ENCODE measurements around the gene PPP2R5E.

Gene PPP2R5E

DNA sequence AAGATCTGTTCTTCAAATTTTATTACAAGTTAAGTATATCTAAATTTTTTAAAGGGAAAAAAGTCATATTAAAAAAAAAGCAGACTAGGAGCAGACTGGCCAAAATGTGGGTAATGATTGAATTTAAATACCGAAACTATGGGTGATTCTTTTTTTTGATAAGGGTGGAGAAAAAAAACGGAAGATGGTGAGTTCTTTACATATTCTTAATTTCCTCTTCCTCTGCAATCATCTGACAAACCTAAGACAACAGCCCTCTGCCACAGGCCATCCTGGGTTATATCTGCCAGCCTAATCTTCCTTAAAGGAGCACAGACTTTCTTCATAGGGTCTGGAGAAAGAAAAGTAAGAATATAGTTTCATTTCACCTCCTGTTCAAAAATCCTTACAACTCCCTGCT is 108.0 kb downstream of the PPP2R5E start:
- no peak for DNase-seq (ENCODE audit: low read depth, low spot score)

DNA sequence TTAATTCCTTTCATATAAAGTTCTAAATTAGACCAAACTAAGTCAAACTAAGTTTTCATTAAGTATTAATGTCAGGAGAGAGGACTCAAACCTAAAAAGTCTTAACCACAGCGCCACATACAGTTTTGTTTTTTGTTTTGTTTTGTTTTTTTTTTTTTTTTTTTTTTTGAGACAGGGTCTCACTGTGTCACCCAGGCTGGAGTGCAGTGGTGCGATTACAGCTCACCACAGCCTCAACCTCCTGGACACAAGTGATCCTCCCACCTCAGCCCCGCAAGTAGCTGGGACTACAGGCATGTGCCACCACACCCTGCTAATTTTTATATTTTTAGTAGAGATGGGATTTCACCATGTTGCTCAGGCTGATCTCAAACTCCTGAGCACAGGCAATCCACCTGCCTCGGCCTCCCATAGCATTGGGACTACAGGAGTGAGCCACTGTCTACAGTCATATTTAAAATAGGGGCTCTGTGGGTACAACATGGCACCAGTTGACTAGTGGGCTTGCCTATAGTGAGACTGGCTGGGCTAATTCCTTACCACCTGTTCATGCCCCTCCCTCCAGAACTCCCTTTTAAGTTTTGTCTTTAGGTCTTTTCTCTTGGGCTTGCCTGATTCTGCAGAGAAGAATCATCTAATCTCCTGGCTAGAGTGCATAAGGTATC is 110.2 kb downstream of the PPP2R5E start:
- no peak for DNase-seq (ENCODE audit: low read depth, low spot score)

DNA sequence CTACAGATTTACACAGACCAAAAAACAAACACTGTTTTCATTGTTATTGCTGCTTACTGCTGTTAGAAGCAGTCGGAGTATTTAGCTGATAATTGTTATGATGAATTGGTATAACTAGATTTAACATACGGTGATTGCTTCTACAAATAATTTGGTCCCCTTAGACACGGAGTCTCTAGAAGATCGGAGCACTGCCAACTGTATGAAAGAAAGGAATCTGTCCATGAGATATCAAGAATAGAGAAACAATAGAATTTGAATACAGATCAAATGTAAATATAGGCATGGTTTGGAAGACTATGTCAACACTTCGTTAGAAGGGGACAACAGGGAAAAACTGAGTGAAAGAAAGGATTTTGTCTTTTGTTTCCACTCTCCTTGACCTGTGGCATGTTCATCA is 110.9 kb downstream of the PPP2R5E start:
- DNase-seq (ENCODE audit: low read depth, low spot score) = no peak

DNA sequence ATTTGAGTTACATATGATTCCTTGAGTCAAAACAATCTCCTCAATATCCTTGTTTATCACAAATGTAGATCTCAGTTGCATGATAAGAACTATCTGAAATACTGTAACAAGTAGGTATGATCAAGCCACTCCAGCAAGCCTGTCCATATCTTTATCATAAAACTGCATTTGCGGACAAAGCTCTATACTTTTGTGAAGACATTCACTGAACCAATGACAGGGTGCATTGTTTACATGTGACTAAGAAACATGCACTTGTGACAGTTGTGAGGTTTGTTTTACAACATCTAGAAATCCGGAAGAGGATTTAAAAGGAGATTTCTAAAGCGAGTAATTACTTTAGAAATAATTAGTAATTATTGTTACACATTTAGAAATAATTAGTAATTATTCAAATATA is 111.7 kb downstream of the PPP2R5E start:
- DNase-seq (ENCODE audit: low read depth, low spot score) = no peak

DNA sequence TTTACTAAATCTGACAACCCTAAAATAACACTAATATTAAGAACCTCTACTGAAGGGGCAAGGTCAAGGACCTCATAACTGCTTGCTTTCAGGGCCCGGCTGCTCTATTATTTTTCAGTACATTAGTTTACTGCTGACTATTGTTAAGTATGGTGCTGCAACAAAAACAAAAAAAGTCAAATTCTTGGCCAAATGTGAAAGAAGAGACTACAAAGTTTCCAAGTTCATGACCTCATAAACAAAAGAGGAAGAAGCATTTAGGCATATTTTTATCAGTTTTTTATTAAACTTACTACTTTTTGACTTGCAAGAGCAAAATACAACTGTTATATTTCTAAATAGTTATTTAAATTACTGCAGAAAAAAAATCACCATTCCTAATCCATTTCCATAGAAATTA is 114.7 kb downstream of the PPP2R5E start:
- DNase-seq (ENCODE audit: low read depth, low spot score) = no peak

DNA sequence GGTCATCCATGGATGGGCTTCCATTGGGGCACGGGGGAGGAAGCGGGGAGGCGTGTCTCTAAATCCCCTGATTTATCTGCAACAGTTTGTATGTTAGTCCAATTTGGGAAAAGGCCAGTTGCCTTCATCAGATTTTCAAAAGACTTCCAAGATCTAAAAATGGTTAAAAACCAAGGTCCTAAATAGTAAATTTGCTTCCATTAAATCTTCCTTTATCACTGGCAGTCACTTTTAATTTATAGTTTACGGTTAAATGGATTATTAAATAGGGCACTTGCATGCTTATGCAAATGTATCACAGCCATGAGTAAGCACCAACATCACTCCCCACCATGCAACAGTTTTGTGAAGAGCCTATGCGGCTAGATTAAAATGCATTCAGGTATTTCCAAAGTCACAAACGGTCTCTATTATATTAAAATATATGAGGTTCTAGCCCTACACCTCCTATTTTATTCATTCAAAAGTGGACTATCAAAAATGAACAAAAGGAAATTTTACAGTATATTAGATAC is 116.3 kb downstream of the PPP2R5E start:
- no peak for DNase-seq (ENCODE audit: low read depth, low spot score)

DNA sequence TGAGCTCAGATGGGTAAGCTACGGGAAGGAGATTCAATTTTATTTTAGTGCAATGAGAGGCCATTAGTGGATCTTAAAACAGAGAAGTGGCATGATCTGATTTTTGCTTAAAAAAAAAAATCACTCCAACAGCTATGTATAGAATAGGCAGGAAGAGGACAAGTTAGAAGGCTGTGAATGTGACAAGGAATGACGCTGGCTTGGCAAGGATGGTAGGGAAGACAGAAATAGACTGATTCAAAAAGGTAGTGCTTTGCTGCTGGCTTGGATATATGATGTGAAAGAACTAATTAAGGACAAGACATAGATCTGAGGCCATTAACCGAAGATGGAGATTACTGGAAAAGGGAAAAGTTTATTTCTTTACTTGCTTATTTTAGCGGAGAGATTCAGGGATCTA is 119.3 kb downstream of the PPP2R5E start:
- no peak for DNase-seq (ENCODE audit: low read depth, low spot score)

DNA sequence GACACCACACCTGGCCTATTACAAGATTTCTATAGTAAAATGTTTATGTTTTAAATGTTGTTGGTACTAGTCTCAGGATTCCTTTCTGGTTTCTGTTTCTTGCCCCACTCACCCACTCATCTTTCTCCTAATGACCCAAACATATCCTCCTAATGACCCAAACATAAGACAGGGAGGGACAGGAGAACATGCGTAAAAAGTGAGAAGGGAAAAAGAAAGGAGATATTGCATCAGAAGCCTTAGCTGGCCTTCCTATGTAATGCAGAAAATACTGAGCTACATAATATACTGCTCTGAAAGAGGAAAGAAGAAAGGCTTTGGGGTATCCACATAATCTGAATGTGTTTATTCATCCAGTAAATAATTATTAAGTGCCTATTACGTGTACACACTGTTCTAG is 119.8 kb downstream of the PPP2R5E start:
- no peak for DNase-seq (ENCODE audit: low read depth, low spot score)

DNA sequence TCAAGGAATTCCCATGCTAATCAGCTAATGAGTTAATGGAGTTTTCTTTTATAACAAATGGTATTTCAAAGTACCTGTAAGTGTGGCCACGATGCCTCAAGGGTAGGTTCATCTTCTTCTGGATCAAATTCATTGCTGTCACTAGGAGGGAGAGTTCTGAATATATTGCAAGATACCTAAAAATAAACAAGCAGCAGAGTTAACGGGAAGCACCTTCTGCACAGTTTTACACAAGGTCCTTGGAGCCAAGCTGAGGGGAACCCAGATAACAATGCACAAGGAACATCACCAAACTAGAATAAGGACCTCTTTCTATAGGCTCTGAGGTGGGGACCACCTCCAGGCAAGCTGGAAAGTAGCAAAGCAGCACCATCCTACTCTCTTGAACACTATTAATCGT is 121.3 kb downstream of the PPP2R5E start:
- DNase-seq (ENCODE audit: low read depth, low spot score) = no peak

DNA sequence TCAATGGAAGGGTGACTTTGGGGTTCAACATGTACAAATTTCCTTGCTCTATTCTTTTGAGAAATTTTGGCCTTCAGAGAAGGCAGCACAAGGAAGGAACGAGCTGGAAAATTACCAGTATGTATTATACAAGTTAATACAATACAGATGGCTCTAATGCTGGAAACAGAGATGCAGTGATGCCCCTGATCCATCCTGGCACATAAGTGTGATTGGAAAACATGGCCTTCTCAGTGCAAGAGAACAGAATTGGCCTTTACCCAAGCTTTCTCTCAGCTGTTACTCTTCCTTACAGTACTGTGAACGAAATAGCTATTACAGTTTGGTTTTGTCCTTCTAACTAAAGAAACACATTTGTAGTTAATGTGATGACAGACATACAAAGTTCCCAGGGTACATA is 122.0 kb downstream of the PPP2R5E start:
- no peak for DNase-seq (ENCODE audit: low read depth, low spot score)

DNA sequence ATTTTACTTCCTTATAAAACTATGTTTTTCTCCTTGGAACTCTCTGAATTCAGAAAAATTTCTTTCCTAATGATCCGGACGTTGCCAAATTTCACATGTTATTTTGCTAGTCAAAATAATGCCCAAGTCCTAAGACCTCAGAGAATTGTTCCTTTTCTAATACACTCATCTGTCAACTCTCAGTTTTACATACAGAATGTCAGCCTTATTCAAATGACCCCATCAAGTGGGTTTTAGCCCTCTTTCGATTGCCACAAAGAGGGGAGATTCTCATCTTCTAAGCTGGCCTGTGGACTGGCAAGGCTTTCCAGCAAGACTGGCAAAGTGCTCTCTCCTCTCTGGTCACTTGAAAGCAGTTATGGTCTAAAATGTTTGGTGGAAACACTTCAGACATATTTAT is 125.2 kb downstream of the PPP2R5E start:
- DNase-seq (ENCODE audit: low read depth, low spot score) = no peak

DNA sequence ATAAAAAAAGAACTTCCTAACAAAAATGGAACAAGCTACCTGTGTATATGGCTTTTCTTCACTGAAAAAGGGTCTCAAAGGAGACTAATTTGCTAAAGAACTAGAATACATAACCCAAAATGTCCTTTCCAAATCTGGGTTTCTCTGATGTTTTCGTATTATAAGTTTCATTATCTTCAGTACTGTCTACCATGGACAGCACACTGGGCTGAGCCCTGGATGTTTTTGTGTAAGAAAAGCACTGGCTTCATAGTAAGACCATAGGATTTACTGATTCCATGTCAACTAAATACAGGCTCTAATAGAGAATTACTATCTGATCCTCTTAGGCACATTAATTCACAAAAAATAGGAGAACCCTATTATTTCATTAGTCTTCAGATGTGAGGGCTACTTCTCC is 130.2 kb downstream of the PPP2R5E start:
- no peak for DNase-seq (ENCODE audit: low read depth, low spot score)

DNA sequence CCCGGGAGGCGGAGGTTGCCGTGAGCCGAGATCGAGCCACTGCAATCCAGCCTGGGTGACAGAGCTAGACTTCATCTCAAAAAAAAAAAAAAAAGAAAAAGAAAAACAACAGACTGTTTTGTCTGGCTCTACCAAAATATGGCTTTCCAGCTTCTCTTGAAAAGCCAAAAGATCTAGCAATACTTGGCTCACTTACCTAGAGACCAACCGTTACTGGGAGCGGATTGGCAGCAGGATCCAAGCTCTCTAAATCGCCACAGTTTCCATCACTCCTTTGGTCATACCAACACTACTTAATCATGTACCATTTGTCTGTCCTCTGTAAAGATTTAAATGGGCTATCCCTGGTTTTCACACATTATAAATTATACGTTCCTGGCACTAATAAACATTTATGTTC is 136.8 kb downstream of the PPP2R5E start:
- no peak for DNase-seq (ENCODE audit: low read depth, low spot score)

DNA sequence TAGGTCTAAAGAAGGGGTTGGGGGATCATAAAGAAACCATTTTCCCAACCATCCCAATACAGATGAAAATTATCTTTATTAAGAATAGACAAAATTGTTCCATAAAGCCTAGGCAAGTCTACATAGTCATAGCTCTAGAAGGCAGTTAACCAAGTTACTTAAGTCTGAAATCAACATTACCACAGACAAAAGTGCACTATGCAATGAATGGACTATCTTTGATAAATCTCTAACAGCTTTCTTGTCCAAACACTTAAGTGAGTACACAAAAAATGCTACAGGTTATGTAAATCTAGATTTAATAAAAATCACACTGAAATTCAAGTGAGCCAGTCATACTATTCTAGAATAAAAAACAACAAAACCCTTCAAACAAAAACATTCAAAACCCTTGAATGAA is 137.5 kb downstream of the PPP2R5E start:
- DNase-seq (ENCODE audit: low read depth, low spot score) = no peak

DNA sequence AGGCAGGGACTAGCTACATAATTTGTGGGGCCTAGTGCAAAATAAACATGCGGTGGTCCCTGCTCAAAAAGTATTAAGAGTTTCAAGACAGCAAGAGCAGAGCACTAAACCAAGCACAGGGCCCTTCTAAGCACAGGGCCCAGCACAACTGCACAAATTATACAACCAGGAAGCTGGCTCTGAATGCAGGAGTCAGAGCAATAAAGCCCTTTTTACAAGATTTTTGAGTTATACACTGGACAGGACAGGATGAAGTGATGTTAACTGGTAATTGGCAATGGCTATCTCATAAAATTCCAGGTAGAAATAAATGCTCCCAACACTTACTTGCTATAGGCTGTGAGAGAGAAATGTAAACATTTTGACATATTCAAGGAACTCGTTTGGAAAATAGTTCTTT is 138.3 kb downstream of the PPP2R5E start:
- no peak for DNase-seq (ENCODE audit: low read depth, low spot score)

DNA sequence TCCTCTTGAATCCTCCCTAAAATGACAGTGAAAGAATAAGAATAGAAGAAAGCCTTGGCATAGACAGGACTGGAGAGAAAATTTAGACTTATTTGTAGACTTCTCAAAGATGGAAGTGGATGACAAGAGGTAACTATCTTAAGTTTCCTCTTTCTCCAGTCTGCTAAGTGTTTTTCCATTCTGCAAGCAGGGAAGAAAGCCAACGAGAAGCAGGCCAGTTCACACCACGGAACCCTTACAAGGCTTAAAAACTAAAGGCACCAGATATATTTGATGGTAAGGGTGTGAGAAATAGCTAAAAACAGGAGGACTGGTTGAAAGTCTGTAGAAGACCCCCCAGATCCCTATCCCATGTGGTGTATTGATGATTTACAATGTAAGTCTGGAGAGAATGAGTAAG is 141.5 kb downstream of the PPP2R5E start:
- no peak for DNase-seq (ENCODE audit: low read depth, low spot score)

DNA sequence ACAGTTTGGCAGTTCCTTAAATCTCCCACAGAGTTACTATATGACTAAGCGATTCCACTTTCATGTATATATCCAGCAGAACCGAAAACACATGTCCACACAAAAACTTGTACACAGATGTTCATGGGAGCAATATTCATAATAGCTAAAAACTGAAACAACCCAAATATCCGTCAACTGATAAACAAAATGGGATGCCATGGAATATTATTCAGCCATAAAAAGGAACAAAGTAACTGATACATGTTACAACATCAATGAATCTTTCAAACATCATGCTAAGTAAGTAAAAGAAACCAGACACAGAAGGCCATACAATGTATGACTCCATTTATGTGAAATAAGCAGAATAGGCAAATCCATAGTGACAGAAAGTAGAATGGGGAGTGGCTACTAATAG is 144.2 kb downstream of the PPP2R5E start:
- no peak for DNase-seq (ENCODE audit: low read depth, low spot score)

DNA sequence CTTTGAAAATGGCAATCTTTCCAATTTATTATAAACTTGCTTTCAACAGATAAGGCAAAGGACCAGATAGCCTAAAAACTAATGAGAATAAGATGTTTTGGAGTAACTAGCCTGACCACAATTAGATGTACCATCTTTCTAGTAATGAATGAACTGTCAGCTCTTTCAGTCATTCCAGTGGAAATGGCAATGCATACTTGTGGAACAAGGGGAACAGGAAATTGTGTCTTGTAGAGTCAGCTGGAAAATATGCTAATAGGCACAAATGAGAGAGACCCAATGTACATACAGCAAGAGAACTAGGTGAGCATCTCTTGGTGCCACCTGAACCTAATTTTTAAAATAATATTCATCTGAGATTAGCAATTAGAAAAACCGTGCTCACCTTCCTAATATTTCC is 148.3 kb downstream of the PPP2R5E start:
- DNase-seq (ENCODE audit: low read depth, low spot score) = no peak

DNA sequence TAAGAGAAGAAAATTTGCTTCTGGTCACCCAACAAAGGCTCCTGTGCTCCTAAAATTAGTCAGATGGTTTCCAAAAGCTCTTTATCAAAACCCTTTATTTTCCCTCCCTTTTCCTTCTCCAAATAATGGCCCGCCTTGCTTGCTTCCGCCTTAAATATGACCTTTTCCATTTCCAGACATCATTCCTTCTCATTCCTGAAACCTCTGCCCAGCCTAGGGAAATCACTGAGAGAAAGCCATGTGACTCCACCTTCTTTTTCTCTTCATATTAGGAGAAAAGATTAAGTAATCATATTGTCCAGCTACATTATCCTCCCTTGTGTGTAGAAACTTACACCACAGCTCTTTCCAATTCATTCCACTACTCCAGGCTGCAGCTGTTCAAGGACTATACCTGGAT is 148.7 kb downstream of the PPP2R5E start:
- no peak for DNase-seq (ENCODE audit: low read depth, low spot score)

DNA sequence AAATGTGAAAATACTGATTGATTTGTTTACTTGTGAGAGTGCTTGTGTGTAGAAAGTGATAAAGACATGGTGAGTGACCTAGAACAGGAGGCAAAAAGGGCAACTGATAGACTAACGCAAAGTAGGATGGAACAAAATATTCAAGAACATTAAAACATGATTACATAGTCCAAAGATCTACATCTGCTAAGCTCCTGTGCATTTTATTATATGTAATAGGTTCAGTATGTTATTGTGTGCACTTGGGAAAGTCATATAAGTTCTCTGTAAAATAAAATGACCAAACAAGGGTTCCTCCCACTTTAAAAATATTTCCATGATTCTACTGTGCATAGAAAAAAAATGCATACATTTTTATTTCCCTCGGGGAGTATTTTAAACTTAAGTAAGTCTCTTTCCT is 150.2 kb downstream of the PPP2R5E start:
- DNase-seq (ENCODE audit: low read depth, low spot score) = no peak

DNA sequence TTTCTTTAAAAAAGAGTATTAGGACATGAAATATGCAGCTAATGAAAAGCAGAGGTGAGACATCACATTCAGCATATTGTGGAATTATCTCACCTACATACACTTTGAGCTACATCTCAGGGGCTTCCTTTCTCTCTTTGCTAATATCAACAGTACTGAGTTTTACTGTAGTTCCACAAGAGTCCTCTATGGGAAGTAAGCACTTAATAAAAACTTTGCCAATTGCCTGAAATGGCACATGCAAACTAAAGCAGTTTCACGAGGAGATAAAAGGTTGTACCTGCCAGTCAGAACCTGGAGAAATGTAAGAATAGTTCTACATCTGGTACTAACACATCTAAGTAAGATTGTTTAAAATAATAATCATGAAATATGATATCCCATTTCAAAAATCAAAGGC is 150.9 kb downstream of the PPP2R5E start:
- DNase-seq (ENCODE audit: low read depth, low spot score) = no peak

DNA sequence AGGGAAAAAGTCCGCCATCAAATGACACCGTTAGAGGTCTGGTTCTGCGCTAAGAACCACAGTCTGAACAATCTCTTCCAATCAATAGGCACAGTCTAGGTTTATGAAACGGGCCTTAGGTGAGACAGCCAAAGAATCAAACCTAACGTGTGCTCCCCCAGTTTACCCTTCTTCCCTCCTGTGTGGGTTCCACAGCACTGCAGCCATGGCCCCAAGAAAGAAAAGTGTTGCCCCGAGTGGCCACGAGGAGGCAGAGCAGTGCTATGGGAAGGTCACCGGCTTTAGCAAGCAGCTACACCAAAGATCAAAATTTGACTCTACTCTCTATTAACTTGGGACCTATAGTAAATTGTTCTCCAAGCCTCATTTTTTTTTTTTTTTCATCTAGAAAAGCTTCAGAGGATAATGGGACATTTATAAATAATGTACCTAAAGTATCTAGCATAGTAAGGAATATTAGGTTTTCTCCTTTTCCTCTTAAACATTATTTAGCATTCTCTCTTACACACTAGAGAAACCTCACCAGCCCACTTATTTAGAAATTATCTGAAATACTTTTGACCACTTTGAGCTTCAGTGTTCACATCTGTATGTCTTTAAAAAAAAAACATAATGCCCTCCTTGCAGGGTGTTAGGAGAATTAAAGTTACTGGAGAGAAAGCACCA is 154.3 kb downstream of the PPP2R5E start:
- DNase-seq (ENCODE audit: low read depth, low spot score) = peak; percentile 78

DNA sequence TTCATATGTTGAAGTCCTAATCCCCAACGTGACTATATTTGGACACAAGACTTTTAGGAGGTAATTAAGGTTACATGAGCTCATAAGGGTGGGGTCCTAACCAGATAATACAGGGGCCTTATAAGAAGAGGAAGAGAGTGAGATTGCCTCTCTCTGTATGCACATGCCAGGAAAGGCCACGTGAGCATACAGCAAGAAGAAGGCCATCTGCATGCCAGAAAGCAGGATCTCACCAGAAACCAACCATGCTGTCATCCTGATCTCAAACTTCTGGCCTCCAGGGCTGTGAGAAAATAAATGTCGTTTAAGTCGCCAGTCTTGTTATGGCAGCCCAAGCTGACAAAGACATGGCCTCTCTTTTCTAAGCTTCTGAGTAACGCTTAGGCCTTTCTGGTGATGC is 155.5 kb downstream of the PPP2R5E start:
- no peak for DNase-seq (ENCODE audit: low read depth, low spot score)

Data from astrocyte of the hippocampus (primary cell).